GM21723 (cell line): Measurements from ENCODE around the gene RTN4RL2.
A peak's percentile ranks its signal among the peaks of the same experiment; 100 is the strongest.

Source experiments
- ATAC-seq: cut with Tn5 transposase; IDR thresholded peaks from one replicate; pipeline ENCODE4 v1.9.1; 2021; ENCODE audit warnings: mild to moderate bottlenecking, moderate library complexity; ENCODE audit not compliant: unreplicated experiment

RTN4RL2 gene

DNA sequence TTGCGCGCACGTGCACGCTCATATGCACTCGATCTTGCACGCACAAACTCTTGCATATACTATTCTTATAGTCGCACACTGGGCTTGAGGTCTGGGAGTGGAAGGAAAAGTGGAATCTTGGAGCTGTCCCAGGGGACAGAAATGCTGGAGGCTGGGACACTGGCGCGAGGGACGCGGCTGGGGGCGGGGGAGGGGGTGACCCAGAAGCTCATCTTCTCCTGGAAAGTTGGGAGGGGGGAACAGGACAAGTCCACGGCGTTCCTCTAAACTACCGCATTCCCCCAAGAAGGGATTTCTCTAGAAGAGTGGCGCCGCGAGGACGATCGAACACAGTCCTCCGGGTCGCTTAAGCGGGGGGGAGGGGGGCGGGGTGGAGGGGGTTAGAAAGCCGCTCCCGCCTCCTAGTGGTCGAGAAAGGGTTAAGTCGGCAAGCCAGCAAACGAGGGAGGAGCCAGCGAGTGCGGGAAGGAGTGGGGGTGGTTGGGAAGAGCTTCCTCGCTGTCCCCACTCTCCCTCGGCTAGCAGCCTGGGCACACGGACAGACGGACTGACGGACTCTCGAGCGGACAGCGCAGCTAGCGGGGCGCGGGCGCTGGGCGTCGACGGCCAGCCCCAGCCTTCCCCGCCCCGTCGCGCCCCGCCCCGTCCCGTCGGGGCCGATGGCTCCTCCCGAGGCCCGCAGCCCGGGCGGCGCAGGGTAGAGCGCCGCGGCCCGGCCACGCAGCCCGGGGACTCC lies at the start of gene RTN4RL2:
RTN4RL2 (plus strand) TSS at position 507 of the 736 bp plus-strand sequence. CDS start 338 bp downstream, outside the sequence.
- ATAC-seq = peak; percentile 44

DNA sequence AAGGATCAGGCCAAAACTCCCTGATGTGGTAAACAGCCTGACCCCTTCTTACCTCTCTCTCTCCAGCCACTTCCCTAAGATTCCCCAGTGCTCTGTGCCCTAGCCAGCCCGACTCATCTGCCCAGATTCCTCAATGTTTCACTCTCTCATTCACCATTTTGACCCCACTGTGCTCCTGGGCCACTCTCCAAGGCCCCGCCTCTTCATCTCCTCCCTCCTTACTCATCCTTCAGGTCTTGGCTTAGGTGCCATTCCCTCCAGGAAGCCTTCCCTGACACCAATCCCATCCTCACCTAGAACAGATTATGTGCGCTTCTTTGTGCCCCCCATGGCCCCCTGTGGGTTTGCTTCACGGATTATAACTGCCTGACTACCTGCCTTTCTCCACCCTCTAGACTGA lies 46.6 kb upstream of the RTN4RL2 start:
- no peak for ATAC-seq

DNA sequence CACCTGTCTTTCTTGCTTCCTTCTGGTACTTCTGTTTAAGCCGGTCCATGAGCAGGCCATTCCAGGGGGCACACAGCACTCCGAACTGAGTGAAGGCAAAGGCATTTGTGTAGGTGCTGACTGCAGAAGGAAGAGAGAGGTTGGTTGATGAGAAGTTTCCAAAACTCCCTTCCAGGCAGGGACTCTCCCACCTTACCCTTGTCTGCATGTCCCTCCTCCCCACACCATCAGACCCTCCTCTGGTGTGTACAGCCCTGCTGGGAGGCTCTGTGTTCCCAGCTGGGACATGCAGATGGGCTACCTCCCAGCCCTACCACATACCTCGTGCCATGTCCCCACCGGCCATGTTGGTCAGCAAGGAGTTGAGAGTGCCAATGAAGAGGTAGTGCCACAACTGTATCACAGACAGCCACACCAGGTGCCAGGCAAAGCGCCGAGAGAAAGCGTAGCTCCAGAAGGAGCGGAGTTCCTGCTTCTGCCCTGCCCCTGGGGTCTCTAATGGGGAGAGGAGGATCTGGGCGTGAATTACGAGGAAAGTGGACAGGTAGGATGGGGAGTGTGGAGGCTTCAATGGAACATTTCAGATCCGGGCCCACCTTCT lies 45.6 kb upstream of the RTN4RL2 start:
- no peak for ATAC-seq

DNA sequence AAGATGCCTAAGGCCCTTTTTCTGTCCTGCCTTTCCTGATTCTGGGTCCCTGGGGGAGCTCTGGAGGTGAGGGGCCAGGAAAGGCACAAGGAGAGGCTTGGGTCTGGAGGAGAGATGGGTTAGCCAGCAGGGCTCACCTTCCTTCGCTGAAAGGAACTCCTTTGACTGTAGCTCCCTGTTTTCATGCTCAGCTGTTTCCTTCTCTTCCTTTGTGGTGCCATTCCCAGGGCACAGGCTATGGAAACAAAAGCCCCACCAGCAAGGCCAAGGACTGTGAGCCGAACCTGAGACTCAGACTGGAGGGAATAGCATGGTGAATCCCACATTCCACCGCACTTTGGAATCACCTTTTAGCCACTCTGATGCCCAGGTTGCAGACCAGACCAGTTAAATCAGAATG lies 43.9 kb upstream of the RTN4RL2 start:
- no peak for ATAC-seq

DNA sequence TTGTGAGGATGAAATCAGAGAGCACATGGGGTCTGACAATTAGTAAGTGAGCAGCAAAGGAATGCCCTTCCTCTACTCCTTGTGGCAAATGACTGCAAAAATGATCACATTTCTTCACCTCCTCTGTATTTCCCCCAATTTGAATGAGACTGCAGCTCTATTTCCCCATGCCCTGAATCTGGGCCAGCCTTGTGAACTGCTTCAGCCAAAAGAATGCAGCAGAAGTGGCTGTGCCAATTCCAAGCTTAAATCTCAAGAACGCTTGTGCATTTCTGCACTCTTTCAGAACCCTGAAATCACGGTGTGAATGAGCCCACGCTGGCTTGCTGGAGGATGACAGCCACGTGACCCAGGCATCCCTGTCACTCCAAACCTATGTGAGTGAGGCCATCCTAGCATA lies 43.3 kb upstream of the RTN4RL2 start:
- ATAC-seq = no peak

DNA sequence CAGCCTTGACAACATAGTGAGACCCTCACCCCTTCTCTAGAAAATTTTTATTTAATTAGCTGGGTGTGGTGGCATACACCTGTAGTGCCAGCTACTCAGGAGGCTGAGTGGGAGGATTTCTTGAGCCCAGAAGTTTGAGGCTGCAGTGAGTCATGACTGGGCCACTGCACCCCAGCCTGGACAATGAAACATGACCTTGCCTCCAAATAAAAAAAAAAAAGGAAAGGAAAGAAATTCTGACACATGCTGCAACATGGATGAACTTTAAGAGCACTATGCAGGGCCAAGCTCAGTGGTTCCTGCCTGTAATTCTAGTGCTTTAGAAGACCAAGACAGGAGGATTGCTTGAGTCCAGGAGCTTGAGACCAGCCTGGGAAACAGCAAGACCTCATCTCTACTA lies 42.2 kb upstream of the RTN4RL2 start:
- ATAC-seq = no peak

DNA sequence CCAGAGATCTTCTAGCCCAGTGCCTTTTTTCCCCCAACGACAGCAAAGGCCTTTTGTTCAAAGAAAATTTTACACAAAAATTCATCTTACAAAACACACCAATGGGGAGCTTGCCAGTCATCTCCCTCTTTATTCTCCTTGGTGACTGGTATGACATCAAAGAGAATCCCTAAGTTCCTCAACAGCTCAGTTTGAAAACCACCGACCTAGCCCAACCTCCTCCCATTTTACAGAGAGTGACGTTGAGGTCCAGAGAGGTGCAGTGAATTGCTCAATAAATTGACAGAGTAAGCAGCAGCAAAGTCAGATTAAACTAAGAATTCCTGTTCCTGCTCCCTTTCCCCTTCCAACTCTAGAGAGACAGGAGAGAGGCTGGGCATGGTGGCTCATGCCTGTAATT lies 41.2 kb upstream of the RTN4RL2 start:
- ATAC-seq = no peak

DNA sequence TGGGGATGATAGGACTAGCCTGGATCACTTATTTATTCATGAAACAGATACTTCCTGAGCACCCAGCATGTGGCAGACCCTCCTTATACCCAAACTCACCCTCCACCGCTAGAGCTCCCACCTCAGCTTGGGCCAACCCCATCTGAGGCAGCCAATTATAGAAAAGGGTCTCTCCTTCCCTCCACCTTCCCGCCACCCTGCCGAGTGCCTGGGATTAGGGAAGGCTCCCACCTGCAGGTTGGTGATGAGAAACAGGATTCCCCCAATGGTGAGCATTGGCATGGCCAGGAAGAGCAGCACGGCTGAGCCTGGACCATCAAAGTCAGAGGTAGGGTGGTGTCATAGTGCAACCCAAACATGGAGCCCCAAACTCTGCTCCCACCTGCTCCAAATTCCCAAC lies 39.3 kb upstream of the RTN4RL2 start:
- no peak for ATAC-seq

DNA sequence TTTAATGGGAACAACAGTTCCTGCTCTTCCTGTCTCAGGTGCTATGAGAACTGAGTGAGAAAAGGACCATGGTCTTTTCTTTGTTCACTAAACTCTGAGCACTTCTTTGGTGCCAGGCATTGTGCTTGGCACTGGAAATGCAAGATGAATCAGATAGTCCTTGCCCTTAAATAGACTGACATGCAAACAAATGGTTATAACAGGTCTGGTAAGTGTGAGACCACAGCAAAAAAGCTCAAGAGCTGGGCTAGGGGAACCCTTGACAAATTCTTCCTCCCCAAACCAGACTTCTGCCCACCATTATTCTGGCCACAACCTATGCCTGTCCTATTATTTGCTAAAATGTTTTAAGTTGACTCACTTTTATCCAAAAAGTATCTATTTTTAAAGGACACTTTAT lies 38.5 kb upstream of the RTN4RL2 start:
- ATAC-seq = no peak

DNA sequence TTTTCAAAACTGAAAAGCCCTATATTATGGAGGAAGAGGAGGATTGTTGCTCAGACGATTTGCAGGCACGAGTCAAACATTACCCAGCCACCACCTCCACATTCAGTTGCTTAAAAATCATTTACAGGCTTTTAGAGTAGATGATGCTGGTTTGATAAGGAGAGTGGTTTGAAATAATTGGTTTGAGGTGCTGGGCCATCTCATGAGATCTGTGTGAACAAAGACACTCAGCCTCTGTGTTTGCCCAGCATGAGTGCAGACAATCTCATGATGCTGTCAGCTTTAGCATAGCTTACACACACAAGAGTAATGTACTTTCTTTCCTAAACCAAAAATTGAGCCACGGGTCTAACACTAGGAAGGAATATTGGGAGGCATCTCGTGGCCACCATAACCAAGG lies 37.7 kb upstream of the RTN4RL2 start:
- no peak for ATAC-seq

DNA sequence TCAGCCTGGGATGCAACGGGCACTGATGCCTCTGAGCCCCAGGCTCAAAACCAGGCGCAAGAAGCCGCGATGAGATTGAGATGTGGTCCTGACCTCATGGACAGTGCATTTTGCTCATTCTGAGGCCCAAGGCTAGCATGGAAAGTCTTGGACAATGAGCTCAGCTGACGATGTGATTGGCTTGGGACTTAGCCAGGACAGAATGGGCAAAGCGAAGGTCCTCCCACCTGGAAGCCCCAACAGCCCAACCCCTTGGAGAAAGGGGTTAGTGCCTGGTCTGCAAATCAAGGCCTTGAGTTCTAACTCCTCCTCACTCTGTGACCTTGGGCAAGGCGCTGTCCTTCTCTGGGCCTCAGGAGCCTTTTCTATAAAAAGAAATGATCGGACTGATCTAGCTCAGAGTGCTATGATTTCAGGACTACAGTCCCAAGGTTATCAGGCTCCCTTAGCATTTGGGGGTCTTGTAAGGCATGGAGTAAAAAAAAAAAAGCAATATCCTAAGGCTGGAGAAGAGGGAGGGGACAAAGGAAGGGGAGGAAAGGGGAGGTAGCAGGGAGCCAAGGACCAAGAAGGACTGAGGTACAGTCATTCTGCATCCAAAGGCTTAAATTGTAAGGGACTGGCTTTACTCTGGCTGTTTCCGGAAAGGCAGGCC lies 36.1 kb upstream of the RTN4RL2 start:
- ATAC-seq = no peak

DNA sequence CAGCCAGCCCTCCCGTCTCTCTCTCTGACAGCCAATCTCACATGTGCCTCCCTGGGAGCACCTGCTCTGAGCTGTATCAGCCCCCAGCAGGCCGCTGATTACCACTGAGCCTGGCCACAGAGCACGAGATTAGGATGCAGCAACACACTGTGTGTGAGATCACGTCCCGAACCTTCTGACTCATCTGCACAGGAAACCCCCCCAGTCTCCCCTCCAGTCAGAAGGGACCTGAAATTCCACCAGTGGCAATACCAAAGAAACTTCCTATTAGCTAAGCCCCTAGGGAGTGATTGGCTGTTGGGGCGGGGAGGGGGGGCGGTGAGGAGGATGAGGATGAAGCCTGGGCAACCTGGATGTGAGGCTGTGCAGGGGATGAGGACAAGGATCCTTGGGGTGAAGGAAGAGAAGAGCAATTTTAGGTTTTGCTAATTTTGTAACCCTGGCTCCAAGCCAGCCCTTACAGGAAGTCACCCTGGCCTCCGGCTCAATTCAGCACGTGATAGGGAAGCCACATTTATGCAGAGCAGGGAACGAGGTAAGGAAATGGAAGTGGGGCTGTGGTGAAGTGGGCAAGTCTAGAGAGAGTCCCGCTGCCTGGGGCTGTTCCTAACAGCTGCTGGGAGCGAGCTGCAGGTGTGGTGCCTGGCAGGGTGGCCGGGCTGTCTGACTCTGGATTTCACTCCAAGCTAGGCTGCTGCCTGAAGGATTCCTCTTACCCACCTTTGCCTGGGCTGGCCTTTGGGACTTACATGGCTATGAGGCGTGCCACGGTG lies 35.4 kb upstream of the RTN4RL2 start:
- ATAC-seq = peak; percentile 89

DNA sequence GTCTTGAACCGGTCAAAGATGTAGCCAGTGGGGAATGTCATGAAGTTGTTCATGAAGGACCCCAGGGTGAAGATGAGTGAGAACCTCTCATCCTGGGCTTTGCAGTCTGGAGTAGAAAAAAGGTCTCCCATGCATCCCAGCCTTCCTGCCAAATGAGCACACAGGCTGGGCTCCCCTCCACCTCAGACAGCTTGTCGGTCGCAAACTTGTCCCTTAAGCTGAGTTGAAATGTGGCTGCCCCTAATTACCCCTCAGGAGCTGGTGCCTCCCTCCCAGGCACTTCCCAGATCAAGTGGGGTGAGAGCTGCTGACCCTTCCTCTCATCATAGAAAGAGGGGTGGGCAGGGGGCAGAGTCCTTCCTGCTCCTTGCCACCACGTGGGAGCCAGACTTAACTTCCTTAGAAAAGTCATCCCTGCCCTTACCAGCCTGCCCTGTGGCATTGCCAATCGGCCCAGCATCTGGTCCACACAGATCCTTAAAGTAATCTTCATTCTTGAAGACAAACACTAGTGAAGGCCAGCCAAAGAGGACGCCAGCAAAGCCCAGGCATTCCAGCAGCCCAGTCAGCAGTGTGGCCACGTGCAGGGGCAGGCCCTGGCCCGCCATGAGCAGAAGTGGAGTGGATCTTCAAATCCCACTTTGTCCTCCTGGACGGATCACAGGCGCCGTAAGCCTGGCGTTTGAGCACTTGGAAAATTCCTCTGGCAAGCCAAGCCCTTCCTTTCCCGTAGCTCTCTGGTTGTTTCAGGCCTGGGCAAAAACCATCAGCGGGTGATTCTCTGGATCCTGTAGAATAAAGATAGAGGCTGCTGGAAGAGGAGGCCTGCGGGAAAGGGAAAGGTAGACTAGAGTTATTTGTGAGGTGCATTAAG lies 34.5 kb upstream of the RTN4RL2 start:
- no peak for ATAC-seq

DNA sequence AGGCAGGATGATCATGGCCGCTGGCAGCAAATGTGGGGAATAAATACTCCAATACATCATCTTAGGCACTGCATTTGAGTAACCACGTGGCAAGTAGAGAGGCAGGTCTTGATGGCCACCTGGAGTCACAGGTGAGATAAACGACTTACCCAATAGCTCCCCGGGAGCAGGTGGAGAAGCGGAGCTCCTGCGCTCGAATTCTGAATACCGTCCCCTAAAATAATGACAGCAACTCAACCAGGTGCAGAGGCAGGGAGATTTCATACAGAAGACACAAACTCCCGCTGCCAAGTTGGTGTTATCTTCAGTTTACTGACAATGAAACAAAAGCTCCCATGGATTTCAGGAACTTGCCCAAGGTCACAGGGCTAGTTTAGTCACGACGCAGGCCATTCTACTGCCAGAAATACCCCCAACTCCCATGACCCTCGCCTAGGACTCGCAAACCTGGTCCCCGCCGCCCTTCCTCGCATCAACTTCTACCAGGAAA lies 33.8 kb upstream of the RTN4RL2 start:
- no peak for ATAC-seq

DNA sequence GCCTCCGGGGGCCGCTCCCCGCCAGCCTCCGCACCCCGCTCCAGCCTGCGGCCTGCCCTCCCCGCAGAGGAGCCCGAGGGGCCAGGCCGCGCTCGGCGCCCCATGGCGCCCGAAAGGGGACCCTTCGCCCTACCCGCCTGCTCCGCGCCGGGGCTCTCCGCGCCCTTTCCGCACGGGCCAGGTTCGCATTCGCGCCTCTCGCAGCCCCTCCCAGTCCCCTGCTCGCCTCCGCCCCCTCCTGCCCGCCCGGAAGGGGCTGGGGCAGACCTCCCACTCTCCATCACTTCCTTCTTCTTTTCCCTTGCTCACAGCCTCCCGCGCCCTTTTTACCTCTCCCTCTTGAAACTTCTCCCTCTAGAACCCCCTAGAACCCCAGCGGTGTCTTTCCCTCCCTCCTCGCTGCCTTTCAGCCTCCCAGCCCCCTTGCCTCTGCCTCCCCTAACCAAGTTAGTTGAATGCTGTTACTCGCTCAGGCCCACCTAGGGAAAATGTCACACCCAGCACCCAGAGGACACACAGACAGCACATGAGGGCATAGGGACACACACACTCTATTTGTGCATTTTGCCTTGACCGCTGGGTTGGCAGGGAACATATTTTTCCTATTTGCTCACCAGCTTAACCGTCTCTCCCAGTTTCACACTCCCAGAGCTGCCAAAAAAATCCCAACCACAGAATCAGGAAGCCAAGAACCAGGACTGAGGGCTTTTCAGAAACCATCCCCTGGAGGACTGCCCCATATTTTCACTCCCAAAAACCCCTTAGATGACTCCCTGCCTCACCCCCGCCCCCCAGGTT lies 33.2 kb upstream of the RTN4RL2 start, which contains the start of gene SLC43A3:
SLC43A3 (minus strand) TSS at position 193 of the 798 bp plus-strand sequence. CDS start 949 bp downstream, outside the sequence.
- ATAC-seq = peak; percentile 65

DNA sequence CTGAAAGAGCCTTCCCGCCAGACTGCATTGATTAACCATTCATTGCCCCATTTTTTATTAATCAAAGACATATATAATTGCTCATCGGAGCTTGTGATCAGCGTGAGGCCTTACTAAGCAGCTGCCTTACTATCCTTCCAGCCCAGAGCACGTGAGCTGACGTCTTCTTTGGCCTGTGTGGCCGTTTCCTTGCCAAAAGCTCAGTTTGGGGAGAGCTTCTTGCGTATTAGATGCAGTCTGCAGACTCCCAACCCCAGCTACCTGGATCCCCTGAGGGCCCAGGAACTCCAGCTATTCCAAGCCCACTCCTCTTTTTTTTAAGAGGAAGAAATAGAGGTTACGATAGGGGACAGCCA lies 32.6 kb upstream of the RTN4RL2 start:
- ATAC-seq = no peak

DNA sequence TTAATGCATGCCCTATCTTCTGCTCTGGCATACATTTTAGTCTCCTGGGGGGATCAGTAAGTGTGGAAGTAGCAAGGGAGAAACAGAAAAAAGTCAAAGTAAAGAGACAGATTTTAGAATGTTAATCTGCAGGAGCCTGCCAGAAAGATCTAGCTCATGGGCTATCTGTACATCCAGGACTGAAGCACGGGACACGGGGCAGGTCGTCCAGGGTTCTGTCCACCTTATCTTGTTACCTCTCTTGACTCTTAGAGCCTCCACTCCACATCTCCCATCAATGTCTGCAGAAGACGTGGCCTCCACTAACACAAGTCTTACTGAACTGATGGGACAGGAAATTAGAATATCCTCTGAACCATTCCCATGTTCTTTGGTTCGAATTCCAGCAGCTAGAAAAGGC lies 31.7 kb upstream of the RTN4RL2 start:
- no peak for ATAC-seq

DNA sequence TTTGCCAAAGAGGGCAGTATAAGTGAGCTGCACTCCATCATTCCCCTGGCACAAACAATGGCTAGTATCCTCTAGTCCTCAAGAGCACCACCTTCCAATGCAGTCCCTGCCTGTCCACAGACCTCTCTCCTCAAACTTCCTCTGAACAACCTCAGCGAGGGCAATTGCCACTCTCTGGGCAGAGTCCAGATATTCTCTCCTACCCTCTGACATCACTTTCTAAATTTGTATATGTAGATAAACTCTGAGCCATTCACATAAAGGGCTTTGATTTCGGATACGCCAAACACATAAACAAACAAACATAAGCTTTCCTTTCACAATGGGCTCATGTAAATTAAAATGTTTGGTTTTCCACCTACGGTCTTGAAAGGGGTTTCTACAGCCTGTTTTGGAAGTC lies 30.4 kb upstream of the RTN4RL2 start:
- ATAC-seq = no peak

DNA sequence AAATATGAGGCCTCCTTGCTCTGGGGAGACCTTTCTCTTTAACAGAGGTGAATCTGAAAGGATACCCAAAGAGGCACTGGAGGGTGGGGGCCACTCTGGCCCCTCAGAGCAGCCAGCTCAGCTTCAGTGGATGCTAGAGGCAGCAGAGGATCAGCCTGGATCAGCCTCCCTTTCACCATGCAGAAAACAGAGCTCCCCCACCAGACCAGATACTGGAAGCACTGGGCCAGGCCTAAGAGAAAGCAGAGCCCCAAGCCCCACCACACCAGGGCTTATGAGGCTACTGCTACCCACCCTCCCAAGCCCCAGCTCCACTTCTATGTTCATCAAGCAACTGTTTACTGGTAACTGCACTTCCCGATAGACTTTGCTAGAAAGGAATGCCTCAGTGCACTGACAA lies 29.4 kb upstream of the RTN4RL2 start:
- no peak for ATAC-seq
